Transverse colon (tissue), 3 donors: ENCODE data around the gene ALDH1A1.

Source experiments
- POLR2A ChIP-seq: fragments of 450-650 bp; IDR thresholded peaks from one replicate; pipeline ENCODE4 v1.6.1; 2016; ENCODE audit warnings: antibody characterized with exemption, mild to moderate bottlenecking, moderate library complexity
- POLR2AphosphoS5 ChIP-seq, 3 donors: sonication (generic); formaldehyde crosslinking; IDR thresholded peaks; one replicate each; pipeline ENCODE4 v1.6.1; 2016; ENCODE audit warnings: antibody characterized with exemption in 3 of 3

DNA sequence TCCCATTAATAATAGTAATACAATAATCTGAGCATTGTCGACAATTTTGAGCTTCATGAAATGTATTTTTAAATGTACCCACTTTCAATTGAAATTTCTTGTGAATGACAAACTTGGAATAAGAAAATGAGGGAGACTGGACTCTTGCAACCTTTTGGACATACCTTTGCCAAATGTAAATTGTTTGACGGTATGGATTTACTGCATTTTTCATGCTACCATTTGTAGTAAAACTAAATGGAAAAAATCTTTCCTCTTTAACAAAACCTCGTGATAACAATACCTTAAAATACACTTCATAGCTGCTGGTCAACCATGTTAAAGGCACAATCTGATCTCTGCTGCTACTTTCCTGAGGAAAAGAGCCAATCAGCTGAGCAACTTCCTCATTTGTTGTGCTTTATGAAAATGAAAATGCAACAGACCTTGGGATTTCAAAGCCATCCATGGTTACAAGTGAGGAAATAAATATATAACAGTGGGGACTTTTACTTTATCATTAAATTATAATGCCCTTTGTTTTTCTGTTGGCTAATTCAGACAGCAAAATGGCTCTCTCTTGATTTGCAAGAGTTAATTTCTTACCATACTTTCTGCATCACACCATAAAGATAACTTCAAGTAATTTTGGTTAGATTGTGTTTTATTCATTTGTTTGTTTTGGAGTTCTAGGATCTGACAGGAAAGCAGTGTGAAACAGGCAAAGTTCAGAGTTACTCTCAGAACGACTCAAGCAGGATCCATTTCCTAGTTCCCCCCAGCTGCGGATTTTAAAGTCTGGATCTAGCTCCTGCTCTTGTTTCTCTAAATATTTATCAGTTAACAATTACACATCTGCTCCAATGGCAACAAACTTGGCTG, 1.1 kb downstream of the ALDH1A1 start:
- TF ChIP-seq POLR2A: no peak
- no peak for TF ChIP-seq POLR2AphosphoS5 (IDR thresholded peaks at IDR 0.05)
